ENCODE data around the gene CYP2W1.

The CYP2W1 gene

GRCh38 chr7:945556-946255 lies 37.3 kb upstream of the CYP2W1 start:
- H3K4me1 Mint-ChIP-seq (ENCODE audit: low read depth), result peaks cover 8% of the 10 kb centered on the region
- no peak overlapping the region for H3K27ac Mint-ChIP-seq
- H3K4me3 Mint-ChIP-seq, result no peak overlapping the region
- H3K27me3 Mint-ChIP-seq (ENCODE audit: low read depth), result peaks cover 12% of the 10 kb centered on the region
- peaks cover 5% of the 10 kb centered on the region for H3K36me3 Mint-ChIP-seq (ENCODE audit: low read depth)
- peaks cover 13% of the 10 kb centered on the region for H3K9me3 Mint-ChIP-seq

- Mint-ChIP-seq H3K9me3 (peaks cover 7% of the 10 kb centered on the region), H3K4me1 (ENCODE audit: low read depth) (peaks cover 7% of the 10 kb centered on the region), H3K27me3 (ENCODE audit: low read depth) (peaks cover 8% of the 10 kb centered on the region), H3K36me3 (ENCODE audit: low read depth) (peaks cover 3% of the 10 kb centered on the region), H3K4me3 (no peak overlapping the region), H3K27ac (no peak overlapping the region)
These were observed 36.6 kb upstream of the CYP2W1 start for GRCh38 chr7:946256-946996.

GRCh38 chr7:947391-948210 lies 35.4 kb upstream of the CYP2W1 start:
- Mint-ChIP-seq H3K4me1 (ENCODE audit: low read depth) (peaks cover 4% of the 10 kb centered on the region), H3K9me3 (no peaks in the 10 kb centered on the region), H3K27ac (no peak overlapping the region), H3K4me3 (no peak overlapping the region), H3K27me3 (ENCODE audit: low read depth) (peaks cover 3% of the 10 kb centered on the region), H3K36me3 (ENCODE audit: low read depth) (no peaks in the 10 kb centered on the region)

- Mint-ChIP-seq H3K9me3 (no peaks in the 10 kb centered on the region), H3K4me3 (no peak overlapping the region), H3K27me3 (ENCODE audit: low read depth) (peaks cover 3% of the 10 kb centered on the region), H3K4me1 (ENCODE audit: low read depth) (peaks cover 4% of the 10 kb centered on the region), H3K36me3 (ENCODE audit: low read depth) (no peaks in the 10 kb centered on the region), H3K27ac (no peak overlapping the region)
These were observed 33.7 kb upstream of the CYP2W1 start for GRCh38 chr7:949021-949934.

GRCh38 chr7:951881-952547 lies 31.0 kb upstream of the CYP2W1 start:
- Mint-ChIP-seq H3K9me3 (no peaks in the 10 kb centered on the region), H3K27me3 (ENCODE audit: low read depth) (peaks cover 12% of the 10 kb centered on the region), H3K4me3 (no peak overlapping the region), H3K4me1 (ENCODE audit: low read depth) (peaks cover 7% of the 10 kb centered on the region), H3K27ac (no peak overlapping the region), H3K36me3 (ENCODE audit: low read depth) (no peaks in the 10 kb centered on the region)

GRCh38 chr7:952548-953441 lies 30.2 kb upstream of the CYP2W1 start:
- Mint-ChIP-seq H3K27me3 (ENCODE audit: low read depth) (peaks cover 12% of the 10 kb centered on the region), H3K36me3 (ENCODE audit: low read depth) (no peaks in the 10 kb centered on the region), H3K27ac (no peak overlapping the region), H3K4me3 (peak overlapping the region; percentile 7), H3K4me1 (ENCODE audit: low read depth) (peaks cover 7% of the 10 kb centered on the region), H3K9me3 (no peaks in the 10 kb centered on the region)

- H3K9me3 Mint-ChIP-seq, result no peaks in the 10 kb centered on the region
- H3K4me1 Mint-ChIP-seq (ENCODE audit: low read depth), result peaks cover 6% of the 10 kb centered on the region
- peak overlapping the region; percentile 44 for H3K4me3 Mint-ChIP-seq
- peaks cover 12% of the 10 kb centered on the region for H3K27me3 Mint-ChIP-seq (ENCODE audit: low read depth)
- no peaks in the 10 kb centered on the region for H3K36me3 Mint-ChIP-seq (ENCODE audit: low read depth)
- H3K27ac Mint-ChIP-seq, result no peak overlapping the region
These were observed 29.2 kb upstream of the CYP2W1 start for GRCh38 chr7:953547-954327.

GRCh38 chr7:954330-955238 lies 28.4 kb upstream of the CYP2W1 start, which contains the start of gene ADAP1:
ADAP1 (minus strand) TSS chr7:954680; CDS start chr7:954477, 203 bp downstream.
- peaks cover 6% of the 10 kb centered on the region for H3K4me1 Mint-ChIP-seq (ENCODE audit: low read depth)
- no peak within 1 kb of the TSS for H3K27ac Mint-ChIP-seq
- peak within 1 kb of the TSS; percentile 63 for H3K4me3 Mint-ChIP-seq
- peaks cover 12% of the 10 kb centered on the region for H3K27me3 Mint-ChIP-seq (ENCODE audit: low read depth)
- no peaks in the 10 kb centered on the region for H3K36me3 Mint-ChIP-seq (ENCODE audit: low read depth)
- H3K9me3 Mint-ChIP-seq, result no peaks in the 10 kb centered on the region

- Mint-ChIP-seq H3K9me3 (no peaks in the 10 kb centered on the region), H3K4me3 (peak overlapping the region; percentile 54), H3K27me3 (ENCODE audit: low read depth) (peaks cover 12% of the 10 kb centered on the region), H3K27ac (no peak overlapping the region), H3K36me3 (ENCODE audit: low read depth) (no peaks in the 10 kb centered on the region), H3K4me1 (ENCODE audit: low read depth) (peaks cover 3% of the 10 kb centered on the region)
These were observed 26.9 kb upstream of the CYP2W1 start for GRCh38 chr7:956031-956430.

- Mint-ChIP-seq H3K4me1 (ENCODE audit: low read depth) (peaks cover 3% of the 10 kb centered on the region), H3K27me3 (ENCODE audit: low read depth) (peaks cover 10% of the 10 kb centered on the region), H3K27ac (no peak overlapping the region), H3K9me3 (no peaks in the 10 kb centered on the region), H3K4me3 (no peak overlapping the region), H3K36me3 (ENCODE audit: low read depth) (no peaks in the 10 kb centered on the region)
These were observed 25.4 kb upstream of the CYP2W1 start for GRCh38 chr7:957418-958220.
